ENCODE measurements around the gene RHBDF1.

GRCh38 chr16:83781-84615, 11.6 kb upstream of the RHBDF1 start:
- TF ChIP-seq, protein P1, sequence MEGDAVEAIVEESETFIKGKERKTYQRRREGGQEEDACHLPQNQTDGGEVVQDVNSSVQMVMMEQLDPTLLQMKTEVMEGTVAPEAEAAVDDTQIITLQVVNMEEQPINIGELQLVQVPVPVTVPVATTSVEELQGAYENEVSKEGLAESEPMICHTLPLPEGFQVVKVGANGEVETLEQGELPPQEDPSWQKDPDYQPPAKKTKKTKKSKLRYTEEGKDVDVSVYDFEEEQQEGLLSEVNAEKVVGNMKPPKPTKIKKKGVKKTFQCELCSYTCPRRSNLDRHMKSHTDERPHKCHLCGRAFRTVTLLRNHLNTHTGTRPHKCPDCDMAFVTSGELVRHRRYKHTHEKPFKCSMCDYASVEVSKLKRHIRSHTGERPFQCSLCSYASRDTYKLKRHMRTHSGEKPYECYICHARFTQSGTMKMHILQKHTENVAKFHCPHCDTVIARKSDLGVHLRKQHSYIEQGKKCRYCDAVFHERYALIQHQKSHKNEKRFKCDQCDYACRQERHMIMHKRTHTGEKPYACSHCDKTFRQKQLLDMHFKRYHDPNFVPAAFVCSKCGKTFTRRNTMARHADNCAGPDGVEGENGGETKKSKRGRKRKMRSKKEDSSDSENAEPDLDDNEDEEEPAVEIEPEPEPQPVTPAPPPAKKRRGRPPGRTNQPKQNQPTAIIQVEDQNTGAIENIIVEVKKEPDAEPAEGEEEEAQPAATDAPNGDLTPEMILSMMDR (conservative IDR thresholded peaks at IDR 0.05 in 1 of 2, IDR thresholded peaks at IDR 0.05 in 1 of 2; ENCODE audit: low read depth in 1 of 2, low read length in 2 of 2): no peak
- TF ChIP-seq EZH2 (IDR thresholded peaks at IDR 0.05; ENCODE audit: low read length, missing control alignments): no peak

All from fibroblast of lung (primary cell).